Measurements from ENCODE around the gene RNF126.
"Not testable (repeated sequence)": the region's sequence is repeated elsewhere in the genome, so short reads cannot be mapped to it uniquely, and the experiment has no call there.

RNF126 gene

DNA sequence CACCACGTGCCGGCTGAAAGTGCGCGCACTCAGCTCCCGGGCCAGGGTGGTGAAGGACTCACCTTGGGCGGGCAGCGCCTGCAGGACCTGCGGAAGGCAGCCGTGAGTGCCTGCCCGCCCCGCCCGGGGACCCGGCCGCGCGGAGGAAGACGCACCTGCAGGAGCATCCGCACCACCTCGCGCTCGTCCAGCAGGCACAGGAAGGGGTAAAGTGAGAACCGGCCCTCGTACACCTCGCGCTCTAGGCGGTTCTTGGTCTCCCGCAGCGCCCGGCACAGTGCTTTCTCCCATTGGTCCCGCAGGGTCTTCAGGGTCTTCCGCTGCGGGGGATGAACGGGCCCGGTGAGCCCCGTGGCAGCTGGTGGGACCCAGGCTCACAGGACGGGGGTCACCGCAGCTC is 40.3 kb downstream of the RNF126 start:
- no peak overlapping the region for H3K27ac Mint-ChIP-seq
- no peaks in the 10 kb centered on the region for H3K4me1 Mint-ChIP-seq
- H3K4me3 Mint-ChIP-seq: no peak overlapping the region
- H3K27me3 Mint-ChIP-seq (ENCODE audit: low read depth): peaks cover 3% of the 10 kb centered on the region
- H3K9me3 Mint-ChIP-seq: no peaks in the 10 kb centered on the region
- peaks cover 29% of the 10 kb centered on the region for H3K36me3 Mint-ChIP-seq (ENCODE audit: low read depth)
- TF ChIP-seq, protein P1, sequence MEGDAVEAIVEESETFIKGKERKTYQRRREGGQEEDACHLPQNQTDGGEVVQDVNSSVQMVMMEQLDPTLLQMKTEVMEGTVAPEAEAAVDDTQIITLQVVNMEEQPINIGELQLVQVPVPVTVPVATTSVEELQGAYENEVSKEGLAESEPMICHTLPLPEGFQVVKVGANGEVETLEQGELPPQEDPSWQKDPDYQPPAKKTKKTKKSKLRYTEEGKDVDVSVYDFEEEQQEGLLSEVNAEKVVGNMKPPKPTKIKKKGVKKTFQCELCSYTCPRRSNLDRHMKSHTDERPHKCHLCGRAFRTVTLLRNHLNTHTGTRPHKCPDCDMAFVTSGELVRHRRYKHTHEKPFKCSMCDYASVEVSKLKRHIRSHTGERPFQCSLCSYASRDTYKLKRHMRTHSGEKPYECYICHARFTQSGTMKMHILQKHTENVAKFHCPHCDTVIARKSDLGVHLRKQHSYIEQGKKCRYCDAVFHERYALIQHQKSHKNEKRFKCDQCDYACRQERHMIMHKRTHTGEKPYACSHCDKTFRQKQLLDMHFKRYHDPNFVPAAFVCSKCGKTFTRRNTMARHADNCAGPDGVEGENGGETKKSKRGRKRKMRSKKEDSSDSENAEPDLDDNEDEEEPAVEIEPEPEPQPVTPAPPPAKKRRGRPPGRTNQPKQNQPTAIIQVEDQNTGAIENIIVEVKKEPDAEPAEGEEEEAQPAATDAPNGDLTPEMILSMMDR (IDR thresholded peaks at IDR 0.05; ENCODE audit: unreplicated experiment in 3 of 3): no peak

DNA sequence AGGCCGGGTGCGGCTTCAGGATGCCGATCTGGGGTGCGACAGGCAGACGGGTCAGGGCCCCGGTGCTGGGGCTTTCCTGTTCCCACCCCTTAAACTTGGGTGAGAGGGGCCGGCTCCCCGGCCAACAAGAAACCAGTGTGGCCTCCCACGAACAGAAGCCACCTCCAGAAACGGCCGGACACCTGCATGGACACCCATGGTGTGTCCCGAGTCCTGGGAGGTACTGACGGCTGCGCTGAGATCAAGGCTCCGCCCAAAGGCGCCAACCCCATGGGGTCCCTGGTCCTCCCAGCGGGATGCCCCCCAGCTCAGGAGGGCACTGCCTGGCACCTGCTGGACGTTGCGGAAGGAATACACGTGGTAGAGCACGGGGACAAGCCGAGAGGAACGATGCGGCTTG is 41.2 kb downstream of the RNF126 start:
- Mint-ChIP-seq H3K27me3 (ENCODE audit: low read depth) (peaks cover 3% of the 10 kb centered on the region), H3K4me1 (no peaks in the 10 kb centered on the region), H3K4me3 (no peak overlapping the region), H3K36me3 (ENCODE audit: low read depth) (peaks cover 27% of the 10 kb centered on the region), H3K9me3 (no peaks in the 10 kb centered on the region), H3K27ac (no peak overlapping the region)
- TF ChIP-seq, protein P1 (IDR thresholded peaks at IDR 0.05; ENCODE audit: unreplicated experiment in 3 of 3): no peak

DNA sequence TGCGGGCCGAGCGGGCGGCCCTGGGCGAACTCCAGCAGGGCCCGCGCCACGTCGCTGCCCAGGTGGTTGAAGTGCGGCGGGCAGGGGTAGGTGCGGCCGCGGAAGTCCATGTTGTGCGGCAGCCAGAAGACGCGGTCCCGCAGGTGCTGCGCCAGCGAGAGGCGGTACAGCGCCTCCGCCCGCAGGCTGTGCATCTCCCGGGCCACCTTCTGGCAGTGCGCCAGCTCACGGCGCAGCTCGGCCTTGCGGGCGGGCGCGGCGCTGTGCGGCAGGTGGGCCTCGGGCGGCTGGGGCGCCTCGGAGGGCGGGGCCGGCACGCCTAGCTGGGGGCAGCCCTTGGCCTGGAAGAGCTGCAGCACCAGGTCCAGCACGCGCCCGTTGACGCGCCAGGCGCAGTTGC is 41.8 kb downstream of the RNF126 start:
- H3K27ac Mint-ChIP-seq; H3K4me3 Mint-ChIP-seq; H3K9me3 Mint-ChIP-seq; H3K27me3 Mint-ChIP-seq (ENCODE audit: low read depth); H3K4me1 Mint-ChIP-seq: not testable (repeated sequence)
- peaks cover 25% of the 10 kb centered on the region for H3K36me3 Mint-ChIP-seq (ENCODE audit: low read depth)

DNA sequence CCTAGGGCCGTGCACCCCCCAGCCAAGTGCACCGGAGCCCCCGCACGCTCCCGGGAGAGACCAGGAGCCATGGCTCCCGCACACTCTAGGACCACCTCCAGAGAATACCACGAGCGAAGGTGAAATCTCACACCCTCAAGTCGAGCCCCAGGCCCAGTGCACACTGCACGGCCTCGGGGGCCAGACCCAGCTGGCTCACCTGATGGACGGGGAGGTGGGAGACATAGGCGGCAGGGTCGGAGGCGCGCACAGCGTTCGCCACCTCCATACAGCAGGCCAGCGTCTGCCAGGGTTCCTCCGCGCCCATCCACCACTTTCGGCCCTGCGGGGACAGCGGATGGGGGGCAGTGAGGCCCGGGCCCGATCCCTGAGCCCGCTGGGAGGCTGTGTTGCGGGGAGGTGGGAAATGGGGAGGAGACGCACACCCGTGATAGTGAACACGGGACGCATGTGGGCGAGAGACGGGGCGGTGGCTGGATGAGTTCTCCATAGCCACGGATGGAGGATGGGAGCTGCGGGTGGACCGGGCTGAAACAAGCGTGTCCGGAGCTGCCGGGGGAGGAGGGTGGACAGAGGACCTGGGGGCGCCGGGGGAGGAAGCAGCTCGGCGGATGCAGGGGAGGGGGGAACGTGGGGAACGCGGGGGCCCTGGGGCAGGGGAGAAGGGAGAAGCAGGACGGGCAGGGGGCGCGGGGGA is 42.7 kb downstream of the RNF126 start:
- H3K27ac Mint-ChIP-seq: no peak overlapping the region
- TF ChIP-seq, protein P1 (IDR thresholded peaks at IDR 0.05; ENCODE audit: unreplicated experiment in 3 of 3): no peak
- H3K36me3 Mint-ChIP-seq (ENCODE audit: low read depth): peaks cover 25% of the 10 kb centered on the region
- no peak overlapping the region for H3K4me3 Mint-ChIP-seq
- H3K4me1 Mint-ChIP-seq: no peaks in the 10 kb centered on the region
- H3K9me3 Mint-ChIP-seq: no peaks in the 10 kb centered on the region
- no peaks in the 10 kb centered on the region for H3K27me3 Mint-ChIP-seq (ENCODE audit: low read depth)

GRCh38 chr19:619286-620002 is 43.6 kb downstream of the RNF126 start:
- H3K9me3 Mint-ChIP-seq: no peaks in the 10 kb centered on the region
- peaks cover 31% of the 10 kb centered on the region for H3K36me3 Mint-ChIP-seq (ENCODE audit: low read depth)
- no peaks in the 10 kb centered on the region for H3K27me3 Mint-ChIP-seq (ENCODE audit: low read depth)
- H3K27ac Mint-ChIP-seq: no peak overlapping the region
- no peaks in the 10 kb centered on the region for H3K4me1 Mint-ChIP-seq
- TF ChIP-seq, protein P1 (IDR thresholded peaks at IDR 0.05; ENCODE audit: unreplicated experiment in 3 of 3): no peak
- H3K4me3 Mint-ChIP-seq: no peak overlapping the region

- H3K27ac Mint-ChIP-seq: no peak overlapping the region
- H3K4me1 Mint-ChIP-seq: no peaks in the 10 kb centered on the region
- H3K36me3 Mint-ChIP-seq (ENCODE audit: low read depth): peaks cover 31% of the 10 kb centered on the region
- no peaks in the 10 kb centered on the region for H3K9me3 Mint-ChIP-seq
- TF ChIP-seq, protein P1 (IDR thresholded peaks at IDR 0.05; ENCODE audit: unreplicated experiment in 3 of 3): no peak
- H3K27me3 Mint-ChIP-seq (ENCODE audit: low read depth): no peaks in the 10 kb centered on the region
- H3K4me3 Mint-ChIP-seq: no peak overlapping the region
Measured at GRCh38 chr19:618674-619285, 44.2 kb downstream of the RNF126 start.

Data from nephron (organoid).